Effector memory CD4-positive, alpha-beta T cell (primary cell): ENCODE measurements around the gene BBS9.

ENCODE experiments used
- DNase-seq, 3 donors: peaks; one replicate each; pipeline ENCODE4 v3.0.0-alpha.2; 2020
- H3K27ac ChIP-seq: 2 replicates; pipeline ENCODE4 v1.7.0; 2013; ENCODE audit warnings: mild to moderate bottlenecking, low read length, moderate library complexity; ENCODE audit not compliant: insufficient read depth, poor library complexity, severe bottlenecking
- H3K27me3 ChIP-seq: replicated peaks from 2 replicates; pipeline ENCODE4 v1.7.0; 2013; ENCODE audit warnings: mild to moderate bottlenecking, low read length; ENCODE audit not compliant: insufficient read depth, control insufficient read depth, poor library complexity, severe bottlenecking
- H3K36me3 ChIP-seq: 2 replicates; pipeline ENCODE4 v1.7.0; 2013; ENCODE audit warnings: mild to moderate bottlenecking, low read length, moderate library complexity; ENCODE audit not compliant: control insufficient read depth, insufficient read depth
- H3K4me1 ChIP-seq: 2 replicates; pipeline ENCODE4 v1.7.0; 2013; ENCODE audit warnings: low read length, mild to moderate bottlenecking; ENCODE audit not compliant: control insufficient read depth, insufficient read depth, poor library complexity, severe bottlenecking
- H3K4me3 ChIP-seq: 2 replicates; pipeline ENCODE4 v1.7.0; 2013; ENCODE audit warnings: low read length, low read depth, mild to moderate bottlenecking; ENCODE audit not compliant: insufficient read depth, poor library complexity, severe bottlenecking
- H3K9me3 ChIP-seq: 2 replicates; pipeline ENCODE4 v1.7.0; 2013; ENCODE audit warnings: mild to moderate bottlenecking, low read length, moderate library complexity; ENCODE audit not compliant: control insufficient read depth

The BBS9 gene

DNA sequence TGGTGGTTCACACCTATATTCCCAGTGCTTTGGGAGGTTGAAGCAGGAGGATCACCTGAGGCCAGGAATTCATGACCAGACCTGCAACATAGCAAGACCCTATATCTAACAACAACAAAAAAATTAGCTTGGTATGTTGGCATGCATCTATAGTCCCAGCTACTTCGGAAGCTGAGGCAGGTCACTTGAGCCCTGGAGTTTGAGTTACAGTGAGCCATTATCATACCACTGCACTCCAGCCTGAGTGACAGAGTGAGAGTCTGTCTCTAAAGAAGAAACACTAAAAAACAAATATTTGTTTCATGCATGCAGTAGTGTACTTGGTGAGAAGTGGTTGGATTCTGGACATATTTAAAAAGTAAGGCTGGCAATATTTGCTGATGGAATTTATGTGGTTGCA lies 198.1 kb downstream of the BBS9 start:
- no peak for DNase-seq
- Histone ChIP-seq H3K4me1 (no peaks in the 10 kb centered on the region), H3K27ac (no peak overlapping the region), H3K4me3 (no peak overlapping the region), H3K9me3 (no peaks in the 10 kb centered on the region), H3K36me3 (no peaks in the 10 kb centered on the region), H3K27me3 (no peaks in the 10 kb centered on the region)

GRCh38 chr7:33334349-33334748 lies 205.0 kb downstream of the BBS9 start:
- H3K27ac ChIP-seq, result no peak overlapping the region
- H3K4me3 ChIP-seq, result no peak overlapping the region
- DNase-seq, result no peak
- no peaks in the 10 kb centered on the region for H3K9me3 ChIP-seq
- no peaks in the 10 kb centered on the region for H3K36me3 ChIP-seq
- no peaks in the 10 kb centered on the region for H3K4me1 ChIP-seq
- H3K27me3 ChIP-seq, result no peaks in the 10 kb centered on the region

- no peaks in the 10 kb centered on the region for H3K9me3 ChIP-seq
- no peaks in the 10 kb centered on the region for H3K4me1 ChIP-seq
- no peaks in the 10 kb centered on the region for H3K36me3 ChIP-seq
- H3K4me3 ChIP-seq, result no peak overlapping the region
- H3K27me3 ChIP-seq, result no peaks in the 10 kb centered on the region
- H3K27ac ChIP-seq, result no peak overlapping the region
- no peak for DNase-seq
Measured at GRCh38 chr7:33336820-33337219, 207.5 kb downstream of the BBS9 start.

GRCh38 chr7:33339074-33339790 lies 209.9 kb downstream of the BBS9 start:
- no peak for DNase-seq
- Histone ChIP-seq H3K36me3 (no peaks in the 10 kb centered on the region), H3K4me3 (no peak overlapping the region), H3K4me1 (no peaks in the 10 kb centered on the region), H3K9me3 (no peaks in the 10 kb centered on the region), H3K27ac (no peak overlapping the region), H3K27me3 (no peaks in the 10 kb centered on the region)

GRCh38 chr7:33346055-33346454 lies 216.7 kb downstream of the BBS9 start:
- Histone ChIP-seq H3K4me1 (no peaks in the 10 kb centered on the region), H3K27me3 (no peaks in the 10 kb centered on the region), H3K4me3 (no peak overlapping the region), H3K36me3 (no peaks in the 10 kb centered on the region), H3K27ac (no peak overlapping the region), H3K9me3 (no peaks in the 10 kb centered on the region)
- DNase-seq, result no peak

DNA sequence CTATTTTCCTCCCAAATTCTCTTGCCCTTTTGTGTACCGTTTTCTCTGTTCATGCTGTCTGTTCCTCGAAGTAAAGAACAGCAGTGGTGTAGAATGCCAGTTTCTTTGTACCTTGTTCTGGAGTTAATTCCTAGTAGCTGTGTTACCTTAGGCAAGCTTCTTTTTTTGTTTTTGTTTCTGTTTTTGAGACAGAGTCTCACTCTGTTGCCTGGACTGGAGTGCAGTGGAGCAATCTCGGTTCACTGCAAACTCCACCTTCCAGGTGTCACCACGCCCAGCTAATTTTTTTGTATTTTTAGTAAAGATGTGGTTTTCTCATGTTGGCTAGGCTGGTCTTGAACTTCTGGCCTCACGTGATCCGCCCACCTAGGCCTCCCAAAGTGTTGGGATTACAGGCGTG lies 221.2 kb downstream of the BBS9 start:
- H3K4me3 ChIP-seq, result no peak overlapping the region
- no peaks in the 10 kb centered on the region for H3K9me3 ChIP-seq
- no peaks in the 10 kb centered on the region for H3K36me3 ChIP-seq
- H3K27me3 ChIP-seq, result no peaks in the 10 kb centered on the region
- DNase-seq, result no peak
- H3K4me1 ChIP-seq, result no peaks in the 10 kb centered on the region
- H3K27ac ChIP-seq, result no peak overlapping the region

DNA sequence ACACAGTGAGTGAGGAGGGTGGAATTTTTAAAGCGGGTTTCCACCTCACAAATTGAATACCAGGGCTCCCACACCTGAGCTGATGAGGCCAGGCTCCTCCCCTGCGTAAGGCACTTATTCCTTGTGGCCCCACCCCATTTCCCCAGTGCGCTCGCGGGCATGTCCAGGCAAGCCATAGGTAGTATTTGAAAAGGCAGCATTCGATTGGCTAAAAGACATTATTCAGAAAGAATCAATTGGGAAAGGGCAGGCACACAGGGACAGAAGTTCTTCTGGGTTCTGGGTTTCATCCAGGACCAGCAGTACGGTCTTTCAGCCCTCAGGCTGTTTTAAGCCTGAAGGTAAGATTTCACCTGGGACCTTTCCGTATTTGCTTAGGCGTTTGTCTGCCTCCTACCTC lies 222.3 kb downstream of the BBS9 start:
- H3K27me3 ChIP-seq, result no peaks in the 10 kb centered on the region
- no peak overlapping the region for H3K27ac ChIP-seq
- H3K4me1 ChIP-seq, result no peaks in the 10 kb centered on the region
- H3K4me3 ChIP-seq, result no peak overlapping the region
- DNase-seq, result no peak
- no peaks in the 10 kb centered on the region for H3K9me3 ChIP-seq
- no peaks in the 10 kb centered on the region for H3K36me3 ChIP-seq

DNA sequence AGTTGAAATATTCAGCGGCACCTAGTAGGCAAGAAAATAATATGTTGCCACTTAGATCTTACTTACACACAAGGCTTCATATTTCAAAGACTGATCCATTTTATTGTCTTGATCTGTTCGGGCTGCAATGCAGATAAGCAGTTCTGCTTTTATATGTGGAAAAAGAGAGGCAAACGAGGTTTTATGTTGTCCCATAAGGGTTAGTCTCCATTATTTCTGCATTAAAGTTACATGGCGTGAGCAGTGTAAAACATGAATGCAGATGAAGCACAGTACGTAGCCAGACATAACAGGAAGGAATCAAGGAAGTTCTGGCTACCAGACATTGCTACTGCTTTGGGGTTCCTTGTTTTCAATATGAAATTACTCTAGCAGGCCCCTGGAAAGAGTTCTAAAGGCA lies 224.8 kb downstream of the BBS9 start:
- DNase-seq, result no peak
- Histone ChIP-seq H3K9me3 (no peaks in the 10 kb centered on the region), H3K4me3 (no peak overlapping the region), H3K4me1 (no peaks in the 10 kb centered on the region), H3K36me3 (no peaks in the 10 kb centered on the region), H3K27ac (no peak overlapping the region), H3K27me3 (no peaks in the 10 kb centered on the region)

GRCh38 chr7:33355386-33355785 lies 226.0 kb downstream of the BBS9 start:
- Histone ChIP-seq H3K27ac (no peak overlapping the region), H3K36me3 (no peaks in the 10 kb centered on the region), H3K9me3 (no peaks in the 10 kb centered on the region), H3K4me1 (no peaks in the 10 kb centered on the region), H3K4me3 (no peak overlapping the region), H3K27me3 (no peaks in the 10 kb centered on the region)
- no peak for DNase-seq

- Histone ChIP-seq H3K27me3 (no peaks in the 10 kb centered on the region), H3K4me1 (no peaks in the 10 kb centered on the region), H3K4me3 (no peak overlapping the region), H3K36me3 (no peaks in the 10 kb centered on the region), H3K27ac (no peak overlapping the region), H3K9me3 (no peaks in the 10 kb centered on the region)
- DNase-seq, result no peak
Measured at GRCh38 chr7:33356336-33356735, 227.0 kb downstream of the BBS9 start.
